ENCODE data around the gene ASNSD1.
"Not testable (repeated sequence)": the region's sequence is repeated elsewhere in the genome, so short reads cannot be mapped to it uniquely, and the experiment has no call there.

ASNSD1 gene

DNA sequence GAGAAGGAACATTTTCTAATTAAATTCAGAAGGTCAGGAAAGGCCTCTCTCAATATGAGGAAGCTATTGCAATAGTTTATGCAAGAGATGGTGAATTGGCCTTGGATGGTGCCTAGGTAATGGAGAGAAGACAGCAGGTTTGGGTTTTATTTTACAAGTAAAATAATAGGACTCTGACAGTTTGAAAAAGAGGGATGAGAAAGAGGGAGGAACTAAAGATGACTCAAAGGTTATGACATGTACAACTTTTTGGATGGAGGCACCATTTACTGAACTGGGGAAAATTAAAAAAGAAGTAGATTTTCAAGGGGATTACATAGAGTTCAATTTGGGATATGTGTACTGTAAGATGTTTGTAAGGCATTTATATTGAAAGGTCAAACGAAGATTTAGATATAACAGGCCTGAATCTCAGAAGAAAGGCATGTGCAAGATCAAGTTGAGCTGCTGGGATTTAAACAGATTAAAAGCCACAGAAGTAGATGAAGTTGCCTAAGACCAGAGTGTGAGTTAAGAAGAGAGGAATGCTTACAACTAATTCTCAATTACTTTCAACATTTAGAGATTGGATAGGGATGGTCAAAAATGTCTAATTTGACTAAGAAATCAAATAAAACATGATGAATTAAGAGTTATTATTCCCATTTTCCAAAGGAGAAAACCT lies 12.3 kb upstream of the ASNSD1 start:
- no peak for DNase-seq

DNA sequence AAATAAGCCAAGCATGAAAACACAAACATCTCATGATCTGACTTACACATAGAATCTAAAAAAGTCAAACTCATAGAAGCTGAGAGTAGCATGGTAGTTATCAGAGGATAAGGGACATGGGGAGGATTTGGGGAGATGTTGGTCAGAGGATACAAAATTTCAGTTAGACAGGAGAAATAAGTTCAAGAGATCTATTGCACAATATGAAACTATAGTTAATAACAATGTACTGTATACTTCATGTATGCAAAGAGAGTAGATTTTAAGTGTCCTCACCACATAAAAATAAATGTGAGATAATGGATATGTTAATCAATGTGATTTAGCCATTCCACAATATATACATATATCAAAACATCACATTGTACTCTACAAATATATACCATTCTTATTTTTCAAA lies 10.0 kb upstream of the ASNSD1 start:
- no peak for DNase-seq

DNA sequence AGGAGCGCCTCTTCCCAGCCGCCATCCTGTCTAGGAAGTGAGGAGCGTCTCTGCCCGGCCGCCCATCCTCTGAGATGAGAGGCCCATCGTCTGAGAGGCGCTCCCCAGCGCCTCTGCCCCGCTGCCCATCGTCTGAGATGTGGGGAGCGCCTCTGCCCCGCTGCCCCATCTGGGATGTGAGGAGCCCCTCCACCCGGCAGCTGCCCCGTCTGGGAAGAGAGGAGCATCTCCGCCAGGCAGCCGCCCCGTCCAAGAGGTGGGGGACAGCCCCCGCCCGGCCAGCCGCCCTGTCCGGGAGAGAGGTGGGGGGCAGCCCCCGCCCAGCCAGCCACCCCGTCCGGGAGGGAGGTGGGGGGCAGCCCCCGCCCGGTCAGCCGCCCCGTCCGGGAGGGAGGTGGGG lies 7.8 kb upstream of the ASNSD1 start:
- DNase-seq: not testable (repeated sequence)

DNA sequence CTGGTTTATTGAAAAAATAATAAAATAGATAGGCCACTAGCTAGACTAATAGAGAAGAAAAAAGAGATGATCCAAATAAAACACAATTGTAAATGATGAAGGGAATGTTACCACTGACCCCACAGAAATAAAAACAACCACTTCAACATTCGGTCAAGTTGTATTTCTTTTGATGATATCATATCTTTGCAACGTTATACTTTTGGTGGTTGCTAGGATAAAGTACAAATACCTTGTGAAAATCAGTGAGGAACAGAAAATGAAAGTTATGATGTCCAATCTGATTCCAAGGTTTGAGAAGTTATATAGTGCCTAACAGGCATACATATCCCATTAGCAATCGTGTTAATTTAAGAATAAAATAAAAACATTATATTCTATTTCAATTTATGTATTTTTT lies 6.6 kb upstream of the ASNSD1 start:
- no peak for DNase-seq

DNA sequence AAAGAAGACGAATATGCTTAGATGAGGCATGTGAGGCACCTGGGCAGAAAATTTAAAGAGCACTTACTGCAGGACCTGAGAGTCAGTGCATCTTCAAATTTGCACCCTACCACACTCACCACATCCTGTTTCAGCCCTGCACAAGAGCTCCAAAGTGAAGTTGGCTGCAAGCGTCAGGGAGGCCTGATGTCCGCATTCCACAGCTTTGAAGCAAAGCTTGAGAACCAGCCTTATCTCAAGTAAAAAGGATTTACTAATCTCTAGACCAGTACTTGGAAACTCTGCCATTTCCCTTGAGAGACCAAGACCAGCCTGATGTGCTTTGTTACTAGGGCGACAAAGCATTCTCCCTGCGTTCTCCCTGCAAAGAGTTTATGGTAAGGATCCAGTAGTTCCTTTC lies 3.4 kb upstream of the ASNSD1 start:
- no peak for DNase-seq

DNA sequence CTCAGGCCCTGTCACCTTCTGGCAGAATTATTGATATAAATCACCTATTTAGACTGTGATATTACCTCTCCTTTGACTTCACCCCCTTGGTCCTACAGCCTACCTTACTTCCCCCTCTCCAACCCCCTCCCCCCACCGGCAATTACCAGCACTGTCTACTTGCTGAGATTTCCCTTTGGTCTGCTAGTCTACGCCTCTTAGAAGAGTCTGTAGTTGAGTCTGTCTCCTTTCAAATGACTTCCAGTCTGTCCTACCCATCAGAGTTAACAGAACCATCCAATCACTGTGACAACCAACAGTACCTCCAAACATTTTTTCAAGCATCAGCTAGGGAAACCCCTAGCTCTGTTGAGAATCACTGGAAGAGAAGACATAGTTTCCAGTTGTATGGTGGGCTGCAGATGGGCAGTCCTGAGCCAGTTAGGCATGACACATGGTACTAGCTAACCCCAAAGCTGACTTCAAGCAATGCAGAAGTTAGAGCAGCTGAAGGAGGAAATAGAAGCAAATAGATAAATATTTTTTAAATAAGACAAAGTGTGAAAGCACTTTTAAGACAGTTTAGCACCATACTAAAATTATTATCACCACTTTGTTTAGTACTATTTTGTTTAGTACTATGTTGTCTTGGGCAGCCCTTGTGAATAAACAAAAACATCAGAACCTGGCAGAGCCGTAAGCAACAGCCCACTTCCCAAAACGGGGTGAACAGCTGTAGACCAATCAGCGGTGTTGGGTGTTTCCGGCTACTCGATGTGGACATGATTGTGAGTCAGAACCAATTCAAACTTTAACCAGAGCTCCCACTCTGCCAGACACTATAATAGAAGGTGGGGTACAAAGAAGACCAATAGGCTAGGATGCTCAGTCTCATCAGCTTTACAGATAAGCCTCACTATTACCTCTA lies 2.7 kb upstream of the ASNSD1 start:
- no peak for DNase-seq

DNA sequence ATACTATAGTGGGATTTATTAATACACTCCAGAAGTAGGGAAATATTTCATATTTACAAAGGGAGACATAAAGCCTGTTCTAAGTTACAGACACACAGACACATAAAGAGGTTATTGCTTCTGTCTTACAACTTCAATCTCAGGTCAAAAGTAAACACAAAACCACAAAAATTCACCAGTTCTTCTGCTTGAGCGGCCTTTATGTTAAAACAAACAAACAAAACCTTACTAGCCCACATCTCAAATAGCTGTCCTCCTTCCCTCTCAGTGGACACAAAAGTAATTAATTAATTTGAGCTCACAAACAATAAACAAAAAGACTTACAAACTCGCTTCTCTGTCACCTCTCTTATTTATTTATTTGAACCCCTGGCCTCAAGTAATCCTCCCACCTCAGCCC lies 1.5 kb upstream of the ASNSD1 start:
- no peak for DNase-seq

DNA sequence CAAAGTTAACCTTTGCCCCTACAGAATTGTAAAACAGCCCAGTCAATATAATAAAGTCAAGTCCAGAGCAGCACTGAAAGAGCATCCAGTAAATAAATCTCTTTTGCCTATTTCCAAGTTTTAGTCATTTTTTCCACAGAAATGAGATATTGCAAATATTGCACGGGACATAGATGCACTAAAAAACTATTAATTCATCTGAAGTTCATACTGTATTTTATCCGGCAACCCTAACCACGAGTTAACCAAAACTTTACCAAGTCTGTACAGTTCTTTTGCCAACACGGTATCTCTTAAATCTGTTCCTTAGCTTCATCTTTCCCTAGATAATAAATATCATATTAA lies 484 bp upstream of the ASNSD1 start:
- DNase-seq: no peak

DNA sequence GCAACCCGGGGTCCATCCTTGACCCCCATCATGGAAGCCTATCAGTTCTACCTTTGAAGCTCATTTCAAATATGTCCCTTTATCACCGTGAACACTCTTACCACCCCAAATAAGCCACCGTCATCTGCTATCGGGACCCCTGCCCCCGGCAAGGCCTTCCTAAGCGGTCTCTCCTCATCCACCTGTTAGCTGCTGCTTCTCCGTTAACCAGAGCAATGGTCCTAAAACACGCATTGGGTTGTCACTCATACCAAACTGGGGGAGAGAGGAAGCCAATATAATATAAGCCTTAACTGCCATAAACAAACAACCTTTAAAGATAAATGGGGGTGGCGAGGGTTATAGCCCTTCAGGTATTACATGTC lies 680 bp downstream of the ASNSD1 start:
- no peak for DNase-seq

DNA sequence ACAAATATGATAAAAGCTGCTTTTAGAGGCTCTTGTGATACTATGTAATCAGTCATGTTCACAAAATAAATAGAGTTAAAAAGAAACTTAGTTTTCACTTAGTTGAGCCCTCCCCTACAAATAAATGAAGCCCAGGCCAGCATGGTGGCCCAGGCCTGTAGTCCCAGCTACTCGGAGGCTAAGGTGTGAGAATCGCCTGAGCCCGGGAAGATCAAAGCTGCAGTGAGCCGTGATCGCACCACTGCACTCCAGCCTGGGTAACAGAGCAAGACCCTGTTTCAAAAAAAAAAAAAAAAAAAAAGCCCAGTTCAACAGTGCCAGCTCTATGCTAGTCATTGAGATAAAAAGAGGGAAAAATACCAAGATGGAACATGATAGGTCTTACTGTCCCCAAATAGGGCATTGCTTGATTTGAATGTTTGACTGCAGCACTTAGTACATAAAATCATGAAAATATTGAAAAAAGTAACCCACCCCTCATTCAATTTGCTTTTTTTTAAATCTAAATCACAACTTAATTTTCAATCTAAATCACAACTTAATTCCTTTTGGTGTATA lies 1.5 kb downstream of the ASNSD1 start:
- no peak for DNase-seq

DNA sequence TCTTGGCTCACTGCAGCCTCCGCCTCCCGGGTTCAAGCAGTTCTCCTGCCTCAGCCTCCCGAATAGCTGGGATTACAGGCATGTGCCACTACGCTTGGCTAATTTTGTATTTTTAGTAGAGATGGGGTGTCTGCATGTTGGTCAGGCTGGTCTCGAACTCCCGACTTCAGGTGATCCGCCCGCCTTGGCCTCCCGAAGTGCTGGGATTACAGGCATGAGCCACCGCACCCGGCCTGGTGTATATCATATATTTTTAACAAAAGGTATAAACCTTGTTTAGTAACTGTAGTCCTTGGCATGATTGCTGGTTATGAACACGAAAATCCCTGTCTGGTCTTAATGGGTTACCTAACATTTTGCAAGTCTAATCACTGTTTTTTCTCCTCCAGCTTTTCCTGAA lies 2.1 kb downstream of the ASNSD1 start:
- DNase-seq: not testable (repeated sequence)

DNA sequence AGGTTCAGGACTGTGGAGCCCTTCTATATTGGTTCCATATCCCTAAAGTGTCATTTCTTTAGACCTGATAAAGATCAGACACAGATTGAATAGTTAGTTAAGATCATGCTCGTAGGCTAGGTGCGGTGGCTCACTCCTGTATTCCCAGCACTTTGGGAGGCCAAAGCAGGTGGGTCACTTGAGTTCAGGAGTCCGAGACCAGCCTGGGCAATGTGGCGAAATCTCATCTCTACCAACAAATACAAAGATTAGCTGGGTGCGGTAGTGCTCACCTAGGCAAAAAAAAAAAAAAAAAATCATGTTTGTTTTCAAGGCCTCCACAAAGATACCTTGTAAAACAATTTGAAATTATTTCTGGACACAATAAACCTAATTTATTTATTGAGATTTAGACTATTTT lies 8.7 kb downstream of the ASNSD1 start:
- DNase-seq: no peak

DNA sequence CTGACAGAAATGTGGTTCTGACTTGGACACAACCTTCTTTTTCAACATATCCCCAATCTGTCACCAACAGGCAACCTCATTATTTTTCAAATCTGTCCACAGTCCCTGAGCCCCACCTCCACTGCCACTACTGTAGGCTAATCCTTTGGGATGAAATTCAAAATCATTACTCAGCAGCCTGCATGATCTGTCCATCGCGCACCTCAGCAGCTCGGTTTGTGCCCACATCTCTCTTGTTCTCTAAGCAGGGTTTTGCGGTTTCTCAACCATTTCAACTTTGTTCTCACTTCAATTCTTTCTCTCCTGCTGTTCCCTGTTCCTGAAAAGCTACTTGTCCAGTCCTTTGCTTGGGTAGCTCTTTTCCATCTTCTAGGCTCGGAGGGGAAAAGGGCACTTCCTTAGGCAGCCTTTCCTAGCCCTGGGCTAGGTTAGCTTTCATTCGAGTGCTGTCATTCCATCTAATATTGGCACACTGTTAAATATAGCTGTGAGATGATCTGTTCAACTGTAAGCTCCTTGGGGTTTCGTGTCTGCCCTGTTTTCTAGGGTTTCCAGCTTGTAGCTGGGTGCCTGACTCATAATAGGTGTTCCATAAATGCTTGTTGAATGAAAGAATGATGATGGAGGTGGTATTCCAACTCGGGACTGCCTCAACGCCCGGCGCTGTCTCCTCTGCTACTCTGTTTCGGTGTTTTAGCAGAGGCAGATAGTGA lies 12.6 kb downstream of the ASNSD1 start:
- no peak for DNase-seq

DNA sequence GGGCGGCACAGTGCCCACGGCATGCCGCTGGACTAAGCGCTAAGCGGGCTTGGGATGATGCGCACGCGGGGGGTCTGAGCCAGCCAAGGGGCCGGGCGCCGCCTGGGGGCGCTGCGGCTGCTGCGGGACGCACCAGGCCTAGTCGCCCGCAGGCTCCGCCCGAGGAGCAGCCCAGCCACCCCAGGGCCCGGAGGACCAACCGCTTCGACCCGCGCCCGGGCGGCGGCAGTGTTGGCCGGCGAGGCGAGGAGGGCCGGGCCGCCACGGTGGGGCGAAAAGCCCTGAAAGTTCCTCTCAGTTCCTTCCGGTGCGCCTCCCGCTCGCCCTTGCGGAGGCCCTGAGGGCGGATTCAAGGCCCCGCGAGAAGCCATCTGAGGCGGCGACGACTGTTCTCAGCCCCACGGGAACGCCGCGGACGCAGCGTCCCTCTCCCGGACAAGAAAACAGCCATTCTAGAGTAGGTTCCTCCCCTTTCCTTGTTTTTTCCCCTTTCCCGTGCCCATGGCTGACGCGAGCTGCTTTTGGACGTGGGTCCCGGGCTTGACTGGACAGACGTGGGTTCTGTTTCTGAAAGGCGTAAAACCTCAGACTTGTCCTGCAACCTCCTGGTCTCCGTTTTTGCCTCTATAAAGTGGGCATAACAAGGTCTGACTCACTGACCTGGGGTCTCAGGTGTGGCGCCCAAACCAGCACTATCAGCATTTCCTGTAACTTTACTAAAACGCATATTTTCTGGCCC lies 13.3 kb downstream of the ASNSD1 start, which contains the start of gene ANKAR:
Gene ANKAR, plus strand, starts transcription at position 297 of the 739 bp plus-strand sequence. CDS start 1,821 bp downstream, outside the sequence.
- no peak for DNase-seq

DNA sequence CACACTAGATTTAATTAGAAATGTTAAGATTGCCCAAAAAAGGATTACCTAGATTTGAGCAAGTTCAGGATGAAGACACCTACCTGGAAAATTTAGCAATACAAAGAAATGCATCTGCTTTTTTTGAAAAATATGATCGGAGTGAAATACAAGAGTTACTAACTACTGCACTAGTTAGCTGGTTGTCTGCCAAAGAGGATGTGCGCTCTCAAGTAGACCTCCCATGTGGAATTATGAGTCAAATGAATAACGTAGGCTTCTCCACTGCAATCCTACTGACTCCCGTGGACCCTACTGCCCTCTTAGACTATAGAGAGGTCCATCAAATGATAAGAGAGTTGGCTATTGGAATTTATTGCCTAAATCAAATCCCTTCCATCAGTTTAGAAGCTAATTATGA lies 15.2 kb downstream of the ASNSD1 start:
- DNase-seq: no peak

DNA sequence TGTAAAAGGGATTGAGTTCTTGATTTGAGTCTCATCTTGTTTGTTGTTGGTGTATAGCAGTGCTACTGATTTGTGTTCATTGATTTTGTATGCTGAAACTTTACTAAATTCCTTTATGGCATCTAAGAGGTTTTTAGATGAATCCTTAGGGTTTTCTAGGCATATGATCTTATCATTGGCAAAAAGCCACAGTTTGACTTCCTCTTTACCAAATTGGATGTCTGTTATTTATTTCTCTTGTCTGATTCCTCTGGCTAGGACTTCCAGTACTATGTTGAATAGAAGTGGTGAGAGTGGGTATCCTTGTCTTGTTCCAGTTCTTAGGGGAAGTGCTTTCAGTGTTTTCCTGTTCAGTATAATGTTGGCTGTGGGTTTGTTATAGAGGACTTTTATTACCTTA lies 18.0 kb downstream of the ASNSD1 start:
- no peak for DNase-seq

DNA sequence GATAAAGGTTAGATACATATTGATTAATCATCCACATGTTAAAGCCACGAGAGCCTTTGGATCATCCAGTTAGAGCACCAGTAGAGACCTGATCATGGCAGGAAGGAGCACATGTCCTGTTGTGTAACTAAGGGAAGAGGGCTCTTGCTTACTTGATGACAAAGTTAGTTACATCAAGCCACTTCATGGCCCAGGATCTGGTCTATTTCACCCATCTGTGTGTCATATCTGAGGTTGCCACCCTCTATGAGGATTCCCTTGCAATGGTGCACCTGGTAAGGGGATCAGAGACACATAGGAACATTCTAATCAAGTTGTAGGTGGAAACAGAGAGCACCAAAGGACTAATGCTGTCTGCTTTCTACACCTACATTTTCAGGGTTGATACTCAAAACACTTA lies 19.9 kb downstream of the ASNSD1 start:
- no peak for DNase-seq

DNA sequence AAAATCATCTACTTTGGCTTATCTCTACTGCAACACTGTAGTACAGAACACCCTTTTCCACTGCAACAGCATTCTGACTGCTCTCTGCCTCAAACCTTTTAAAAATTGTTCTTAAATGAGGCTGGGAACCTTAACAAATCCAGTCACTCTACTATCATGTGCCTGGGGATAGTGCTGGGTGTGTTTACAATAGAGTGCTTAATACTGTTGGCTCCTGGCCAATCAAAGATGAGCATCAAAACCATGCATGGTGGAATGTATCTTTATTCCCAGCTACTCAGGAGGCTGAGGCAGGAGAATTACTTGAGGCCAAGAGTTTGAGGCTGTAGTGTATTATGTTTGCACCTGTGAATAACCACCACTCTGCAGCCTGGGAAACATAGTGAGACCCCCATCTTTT lies 20.6 kb downstream of the ASNSD1 start:
- no peak for DNase-seq

DNA sequence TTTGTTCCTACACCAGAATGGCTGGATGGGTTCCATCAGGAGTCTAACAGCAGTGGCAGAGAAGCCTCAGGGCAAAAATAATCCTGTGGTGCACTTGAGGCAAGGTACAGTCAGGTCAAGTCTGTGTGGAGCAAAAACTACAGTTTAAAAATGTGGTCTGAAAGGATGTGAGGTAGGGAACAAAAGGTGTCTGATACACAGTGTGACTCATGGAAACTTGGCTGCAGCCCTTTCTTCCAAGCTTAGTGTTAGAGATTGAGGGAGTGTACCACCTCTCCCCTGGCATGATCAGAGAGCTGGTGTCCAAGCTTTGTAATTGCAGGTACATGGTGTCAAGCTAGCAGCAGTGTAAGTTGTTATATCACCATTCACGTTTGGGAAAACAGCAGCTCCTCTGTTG lies 22.1 kb downstream of the ASNSD1 start:
- no peak for DNase-seq

DNA sequence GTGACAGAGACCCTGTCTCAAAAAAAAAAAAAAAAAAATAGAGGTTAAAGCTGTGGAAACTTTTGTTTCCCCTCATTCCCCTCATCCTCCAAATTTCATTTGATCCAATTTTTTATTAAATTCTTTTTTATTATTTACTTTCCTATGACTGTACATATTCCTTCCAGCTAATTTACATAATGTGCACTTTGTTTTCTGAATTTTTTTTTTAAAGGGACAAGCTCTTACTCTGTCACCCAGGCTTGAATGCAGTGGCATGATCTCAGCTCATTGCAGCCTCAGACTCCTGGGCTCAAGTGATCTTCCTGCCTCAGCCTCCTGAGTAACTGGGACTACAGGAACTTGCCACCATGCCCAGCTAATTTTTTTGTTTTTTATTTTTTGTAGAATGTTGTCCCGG lies 23.6 kb downstream of the ASNSD1 start:
- DNase-seq: no peak

DNA sequence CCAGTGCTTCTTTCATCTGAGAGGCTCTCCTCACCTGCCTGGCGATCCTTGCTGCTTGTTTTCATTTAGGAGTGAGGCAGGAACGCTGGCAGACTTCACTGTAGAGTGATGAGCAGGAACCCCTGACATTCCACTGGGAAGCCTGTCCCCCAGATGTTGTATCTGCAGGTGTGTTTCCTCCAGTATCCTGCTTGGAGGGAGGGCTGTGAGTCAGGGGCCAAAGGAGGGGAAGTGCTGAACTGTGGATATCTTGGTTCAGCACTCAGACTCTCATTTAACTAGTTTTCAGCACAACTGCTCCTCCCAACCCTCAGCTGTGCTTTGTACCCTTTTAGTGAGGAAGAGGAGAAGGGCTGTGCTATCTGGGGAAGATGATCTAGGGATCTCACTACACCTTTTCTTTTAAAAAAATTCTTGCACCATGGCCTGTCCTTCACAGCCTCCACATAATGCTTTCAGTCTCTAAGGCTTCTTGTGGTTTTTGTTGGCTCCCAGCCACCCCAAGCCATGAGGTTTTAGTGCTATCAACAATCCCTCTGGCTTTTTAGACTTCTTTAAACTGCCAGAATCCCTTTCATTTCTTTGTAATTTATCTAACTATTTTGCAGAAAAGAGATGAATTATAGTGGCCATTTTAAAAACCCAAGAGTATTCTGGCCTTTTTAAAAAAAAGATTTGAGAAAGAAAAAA lies 24.4 kb downstream of the ASNSD1 start:
- no peak for DNase-seq

DNA sequence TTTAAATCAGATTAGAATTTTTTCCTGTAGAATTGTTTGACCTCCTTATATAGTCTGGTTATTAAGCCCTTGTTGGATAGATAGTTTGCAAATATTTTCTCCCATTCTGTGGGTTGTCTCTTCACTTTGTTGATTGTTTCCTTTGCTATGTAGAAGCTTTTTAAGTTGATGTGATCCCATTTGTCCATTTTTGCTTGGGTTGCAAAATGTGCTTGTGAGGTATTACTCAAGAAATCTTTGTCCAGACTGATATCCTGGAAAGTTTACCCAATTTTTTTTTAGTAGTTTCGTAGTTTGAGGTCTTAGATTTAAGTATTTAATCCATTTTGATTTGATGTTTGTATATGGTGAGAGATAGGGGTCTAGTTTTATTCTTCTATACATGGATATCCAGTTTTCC lies 26.5 kb downstream of the ASNSD1 start:
- DNase-seq: not testable (repeated sequence)

All from NCI-H2171 (cell line).